GM19468 (cell line): Measurements from ENCODE around the gene MBP.

Experiments used
- ATAC-seq: cut with Tn5 transposase; IDR thresholded peaks from one replicate; pipeline ENCODE4 v1.9.1; 2021; ENCODE audit warnings: mild to moderate bottlenecking, moderate library complexity, moderate number of reproducible peaks; ENCODE audit not compliant: unreplicated experiment; ENCODE audit errors: extremely low read depth

The MBP gene

GRCh38 chr18:77070627-77071026, 62.0 kb downstream of the MBP start:
- no peak for ATAC-seq

DNA sequence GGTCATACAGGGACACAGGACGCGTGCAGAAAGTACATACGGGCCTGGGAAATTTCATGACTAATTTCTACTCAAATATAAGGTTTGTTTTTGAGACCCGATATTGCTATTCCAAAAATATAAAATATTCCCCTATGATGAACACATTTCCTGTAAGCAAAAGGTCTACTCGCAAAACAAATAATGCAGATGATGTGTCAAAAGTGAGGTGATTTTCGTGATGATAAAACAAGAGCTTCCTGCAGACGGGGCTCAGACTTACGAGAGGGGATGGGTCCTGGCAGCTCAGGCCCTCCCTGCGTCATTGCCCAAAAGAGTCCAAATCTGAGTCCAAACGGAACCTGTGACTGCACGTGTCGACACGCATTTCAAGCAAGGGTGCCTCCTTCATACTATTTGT, 62.7 kb downstream of the MBP start:
- ATAC-seq: no peak

DNA sequence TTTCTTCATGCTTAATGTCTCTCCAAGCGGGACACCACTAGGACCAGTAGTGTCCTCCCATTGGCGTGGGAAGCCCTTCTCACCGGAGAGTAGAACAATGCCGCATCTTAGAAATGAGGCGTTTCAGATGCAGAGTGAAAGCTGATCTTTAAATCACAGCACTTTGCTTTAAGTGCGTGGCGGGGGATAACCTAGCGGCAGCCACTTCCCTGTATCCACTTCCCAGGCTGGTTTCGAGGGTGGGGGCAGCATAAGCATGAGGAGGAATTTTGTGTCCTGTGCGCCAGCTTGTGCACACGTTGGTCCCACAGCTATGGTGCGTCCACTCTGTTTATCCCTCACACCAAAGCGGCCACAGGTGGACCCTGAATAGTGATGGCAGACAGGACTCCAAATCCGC, 63.1 kb downstream of the MBP start:
- ATAC-seq: no peak

DNA sequence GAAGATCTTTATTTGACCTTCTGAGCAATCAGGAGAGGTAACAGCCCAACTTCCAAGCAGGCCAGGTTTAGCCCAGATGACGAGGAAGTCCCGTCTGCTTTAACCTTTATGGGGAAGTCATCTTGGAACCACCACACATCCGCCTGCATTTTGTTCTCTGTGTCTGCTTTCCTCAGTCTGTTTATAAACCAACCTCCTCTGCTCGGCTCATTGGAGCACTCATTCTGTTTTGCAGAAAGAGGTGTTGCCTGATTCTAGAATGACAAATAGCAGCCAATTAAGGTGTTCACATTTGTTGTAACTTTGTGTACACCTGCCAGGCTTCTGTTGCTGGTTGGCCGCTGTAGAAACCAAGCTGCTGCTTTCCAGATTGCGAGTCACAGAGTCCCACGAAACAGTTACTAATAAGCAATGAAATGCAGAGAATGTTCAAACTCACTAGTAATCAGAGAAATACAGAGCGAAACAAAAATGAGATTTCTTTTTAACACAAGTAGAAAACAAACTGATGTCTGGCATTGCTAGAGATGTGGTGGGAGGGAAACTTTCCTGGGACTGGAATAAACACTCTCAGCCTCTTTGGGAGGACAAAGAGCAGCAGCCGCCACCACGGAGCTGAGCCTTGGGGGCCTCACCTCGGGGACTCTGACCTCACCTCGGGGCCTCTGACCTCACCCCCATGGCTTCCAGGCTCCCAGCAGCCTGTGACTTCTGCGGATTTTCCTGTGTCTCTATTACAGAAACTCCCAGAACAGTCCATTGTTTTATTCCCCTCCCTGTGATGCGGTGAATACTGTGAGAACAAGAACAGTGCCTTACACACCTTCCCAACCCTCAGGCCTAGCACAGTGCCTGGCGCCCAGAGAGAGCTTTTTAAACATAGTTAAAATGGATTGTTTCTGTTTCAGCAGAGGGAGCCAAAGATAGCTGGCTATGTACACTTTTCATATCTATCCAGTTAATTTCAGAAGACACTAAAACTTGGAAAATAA, 64.0 kb downstream of the MBP start:
- no peak for ATAC-seq

DNA sequence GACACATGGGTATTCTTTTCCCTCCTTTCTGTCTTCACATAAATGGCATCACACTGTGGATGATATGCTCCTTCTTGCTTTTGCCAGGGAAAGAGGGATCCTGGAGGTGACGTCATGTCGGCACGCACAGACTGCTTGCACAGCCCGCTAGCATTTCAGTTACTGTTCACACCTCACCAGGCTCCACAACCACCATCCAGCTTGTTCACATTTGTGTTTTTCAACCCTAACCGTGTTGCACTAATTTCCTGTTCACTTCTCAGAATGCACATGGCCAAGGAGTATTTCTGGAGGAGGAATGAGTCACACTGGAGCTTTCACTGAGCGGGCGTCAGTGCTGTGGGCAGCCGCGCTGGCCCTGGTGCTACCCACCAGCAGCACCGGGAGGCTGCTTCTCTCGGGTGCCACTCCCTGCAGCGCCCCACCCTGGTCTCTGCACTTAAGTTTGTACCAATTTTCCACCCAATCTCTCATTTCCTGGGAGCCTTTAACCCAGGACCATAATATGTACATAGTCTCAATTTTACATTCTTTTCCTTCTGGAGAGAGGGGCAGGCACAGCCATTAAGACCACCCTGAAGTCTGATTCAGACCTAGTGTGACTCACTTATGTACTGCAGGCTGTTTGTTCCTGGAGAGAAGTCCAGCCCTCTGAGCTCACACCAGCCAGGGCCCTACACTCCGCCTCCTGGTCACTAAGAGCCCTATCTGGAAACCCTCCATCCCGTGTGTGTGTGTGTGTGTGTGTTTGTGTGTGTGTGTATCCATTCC, 65.1 kb downstream of the MBP start:
- peak; percentile 11 for ATAC-seq

DNA sequence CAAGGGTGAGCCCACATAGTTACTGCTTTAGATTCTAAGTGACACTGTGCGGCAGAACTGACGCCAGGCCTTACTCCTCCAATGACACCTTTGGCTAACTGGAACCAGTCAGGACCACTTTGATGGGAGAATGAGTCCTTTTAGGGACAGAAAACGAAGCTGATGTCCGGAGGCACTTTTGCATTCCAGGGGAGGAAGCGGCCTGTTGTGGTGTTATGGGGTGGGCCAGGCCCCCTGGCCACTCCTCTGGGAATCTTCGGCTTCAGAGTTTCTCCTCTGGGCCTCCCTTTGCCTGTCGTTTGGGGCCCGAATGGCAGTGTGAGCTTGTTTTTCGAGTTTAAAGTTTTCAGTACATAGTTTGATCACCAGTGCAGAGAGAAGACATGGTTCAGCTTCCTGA, 65.9 kb downstream of the MBP start:
- no peak for ATAC-seq

- ATAC-seq: no peak
Measured at GRCh38 chr18:77066101-77066500, 66.5 kb downstream of the MBP start.

- ATAC-seq: no peak
Measured at GRCh38 chr18:77065221-77065981, 67.2 kb downstream of the MBP start.

DNA sequence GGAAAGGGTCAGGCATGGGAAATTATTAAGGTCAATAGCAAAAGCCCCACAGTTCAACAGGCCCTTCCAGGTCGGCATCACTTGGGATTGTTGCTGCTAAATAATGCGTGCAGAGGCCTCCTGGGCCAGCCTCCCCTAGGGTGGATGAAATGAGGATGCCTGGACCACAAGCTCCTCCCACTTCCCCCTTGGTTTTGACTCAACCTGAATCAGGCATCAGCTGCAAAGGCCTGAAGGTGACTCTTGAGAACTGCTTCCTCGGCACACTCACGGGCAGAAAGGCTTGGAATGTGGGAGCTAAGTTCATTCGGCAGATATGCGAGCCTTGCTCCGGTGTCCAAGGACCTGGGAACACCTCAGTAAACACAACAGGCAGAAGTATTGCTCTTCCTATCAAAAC, 69.3 kb downstream of the MBP start:
- no peak for ATAC-seq

DNA sequence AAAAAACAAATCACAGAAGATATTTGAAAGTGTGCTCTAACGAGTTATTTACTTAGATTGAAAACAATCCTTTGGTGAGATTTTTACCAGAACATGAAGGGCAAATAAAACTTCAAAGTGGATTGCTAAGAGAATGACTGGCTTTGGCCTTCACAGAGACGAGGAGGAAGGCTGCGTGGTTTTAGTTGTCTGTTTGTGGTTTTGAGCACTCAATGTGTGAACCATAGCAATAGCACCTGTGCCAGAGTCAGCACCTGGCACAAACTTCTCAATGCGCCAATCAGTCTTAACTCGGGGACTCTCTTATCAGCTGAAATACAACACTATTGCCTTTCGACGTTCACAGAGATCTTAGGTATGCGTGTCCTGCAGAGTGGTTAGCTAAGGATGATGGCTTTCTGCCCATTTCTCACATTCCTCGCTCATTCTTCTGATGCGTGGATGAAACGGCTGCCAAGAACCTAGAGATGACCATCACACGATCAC, 70.0 kb downstream of the MBP start:
- ATAC-seq: peak; percentile 45

DNA sequence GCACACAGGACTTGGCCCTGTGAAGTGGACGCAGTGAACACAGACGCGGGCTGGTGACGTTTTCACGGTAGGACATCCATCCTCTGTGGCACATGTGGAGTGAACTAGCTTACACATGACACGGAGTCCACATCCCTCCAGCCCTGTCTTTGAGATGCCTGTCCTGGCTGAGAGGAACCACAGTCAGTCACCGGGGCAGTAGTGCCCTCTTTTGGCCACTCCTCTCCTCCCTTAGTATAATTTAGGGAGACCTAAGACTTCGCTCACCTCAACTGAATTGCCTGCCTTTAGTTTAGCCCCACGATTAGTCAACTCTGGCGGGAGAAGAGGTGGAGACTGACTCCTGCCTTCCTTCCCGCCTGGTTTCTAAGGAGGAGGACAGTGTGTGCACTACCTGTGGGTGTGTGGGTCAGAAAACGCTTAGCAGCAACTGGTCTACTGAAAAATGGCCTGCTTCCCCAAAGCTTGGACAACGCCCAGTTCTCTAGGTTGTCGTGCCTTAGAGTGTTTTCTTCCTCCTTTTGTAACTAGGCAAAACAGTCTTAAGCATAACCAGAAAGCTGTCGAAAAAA, 70.6 kb downstream of the MBP start:
- ATAC-seq: peak; percentile 41

DNA sequence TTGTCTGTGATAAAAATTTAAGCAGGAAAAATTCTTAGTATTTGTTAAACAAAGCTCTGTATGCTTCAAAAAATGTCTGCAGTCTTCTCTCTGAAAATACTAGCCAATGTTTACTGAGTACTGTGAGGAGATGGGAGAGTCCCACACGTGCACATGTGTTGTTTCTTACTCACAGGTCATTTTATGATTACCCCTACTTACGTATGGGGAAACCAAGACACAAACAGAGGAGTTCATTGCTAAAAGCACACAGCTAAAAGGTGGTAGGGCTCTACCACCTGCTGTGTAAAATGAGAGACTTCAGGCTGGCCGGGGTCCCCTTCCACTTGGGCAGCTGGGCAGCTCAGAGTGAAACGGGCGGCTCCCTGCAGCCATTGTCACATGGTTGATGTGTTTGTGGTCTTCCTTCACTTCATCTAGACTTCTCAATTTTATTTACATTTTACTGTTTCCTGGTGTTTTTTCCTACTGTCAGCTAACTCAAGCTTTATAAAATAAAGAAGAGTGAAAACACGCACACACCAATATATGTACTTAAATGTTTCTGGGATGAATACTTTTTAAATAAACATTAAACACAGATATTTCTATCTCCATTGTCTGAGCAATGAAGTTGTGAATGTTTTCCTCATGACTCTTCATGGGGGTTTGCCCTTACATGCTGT, 71.2 kb downstream of the MBP start:
- ATAC-seq: no peak

DNA sequence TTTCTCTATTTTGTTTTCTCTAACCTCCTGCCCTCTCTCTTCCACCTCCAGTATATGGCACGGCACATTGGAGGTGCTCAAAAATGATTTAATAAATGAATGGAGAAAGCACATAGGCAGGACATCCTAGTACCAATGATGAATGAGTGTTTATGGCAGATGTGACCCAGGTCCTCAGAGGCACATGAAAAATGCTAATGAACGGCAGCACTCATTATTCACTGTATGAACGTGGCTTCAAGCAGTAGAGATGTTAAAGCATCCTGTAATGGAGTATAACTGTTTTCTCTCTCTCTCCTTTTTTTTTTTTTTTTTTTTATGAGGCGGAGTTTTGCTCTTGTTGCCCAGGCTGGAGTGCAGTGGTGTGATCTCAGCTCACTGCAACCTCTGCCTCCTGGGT, 72.4 kb downstream of the MBP start:
- no peak for ATAC-seq

DNA sequence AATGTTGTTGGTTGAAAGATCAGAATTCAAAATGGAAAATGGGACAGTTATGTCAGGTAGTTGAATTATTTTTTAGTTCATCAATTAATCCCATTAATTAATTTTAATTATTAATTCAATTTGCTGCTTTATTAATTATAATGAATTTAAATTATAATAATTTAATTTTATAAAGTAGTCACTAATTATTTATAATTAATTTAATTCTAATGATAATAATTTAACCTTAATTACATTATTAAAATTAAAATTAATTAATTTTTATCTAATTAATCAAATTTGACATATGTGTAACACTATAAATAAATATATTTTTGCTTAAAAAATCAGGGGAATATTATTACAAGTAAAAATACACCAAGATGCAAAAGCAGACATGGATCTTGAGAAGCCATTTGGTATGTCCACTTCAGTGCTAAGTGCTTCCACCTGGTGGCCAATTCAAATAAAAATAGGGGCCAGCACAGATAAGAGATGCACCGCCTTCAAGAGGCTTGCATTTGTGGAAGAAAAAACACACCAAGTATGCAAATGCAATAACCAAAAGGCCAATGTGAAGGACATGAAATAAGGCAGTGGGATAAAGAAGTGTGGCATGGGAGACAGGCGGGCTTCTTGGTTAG, 73.2 kb downstream of the MBP start:
- no peak for ATAC-seq

- no peak for ATAC-seq
Measured at GRCh38 chr18:77058290-77058835, 74.2 kb downstream of the MBP start.

- no peak for ATAC-seq
Measured at GRCh38 chr18:77057006-77057395, 75.6 kb downstream of the MBP start.

DNA sequence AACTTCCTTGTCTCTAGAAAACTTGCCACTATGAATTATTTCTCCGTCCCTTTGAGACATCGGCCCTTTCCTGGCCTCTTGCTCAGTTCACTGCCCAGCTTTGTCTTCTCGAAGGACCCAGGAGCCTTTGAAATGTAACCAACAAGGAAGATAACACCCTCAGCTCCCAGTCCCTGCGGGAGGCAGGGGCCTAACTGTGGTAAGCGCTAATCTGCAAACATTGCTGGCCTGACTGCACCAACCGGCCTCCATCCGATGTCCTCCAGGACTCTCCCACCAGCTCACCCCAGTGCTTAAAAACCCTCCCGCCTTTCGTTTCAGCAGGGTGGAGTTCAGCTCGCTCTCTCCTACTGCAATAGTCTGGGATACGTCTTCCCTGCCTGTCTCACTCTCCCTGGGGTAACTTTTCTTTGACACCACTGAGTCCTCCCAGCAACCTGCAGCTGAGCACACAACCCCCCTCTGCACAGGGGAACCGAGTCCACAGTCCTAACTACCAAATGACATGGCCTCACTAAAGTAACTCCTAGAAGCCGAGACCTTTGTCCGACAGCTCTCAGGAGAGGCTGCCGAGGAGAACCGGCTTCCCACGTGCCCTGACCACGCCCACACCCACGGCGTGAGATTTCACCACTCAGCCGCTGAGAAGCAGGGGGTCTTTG, 76.1 kb downstream of the MBP start:
- no peak for ATAC-seq
